ENCODE data around the gene EPG5.
"Not testable (repeated sequence)": the region's sequence is repeated elsewhere in the genome, so short reads cannot be mapped to it uniquely, and the experiment has no call there.

EPG5 gene

GRCh38 chr18:45860971-45861370 is 106.2 kb downstream of the EPG5 start:
- H3K4me1 ChIP-seq, result no peaks in the 10 kb centered on the region
- no peaks in the 10 kb centered on the region for H3K9me3 ChIP-seq
- in situ Hi-C loops (cut with MboI; ENCODE audit: low sequenced_read_pairs), result no loop called here
- H3K4me3 ChIP-seq, result no peak overlapping the region
- DNase-seq (ENCODE audit: low spot score in 2 of 2), result no peak
- no peaks in the 10 kb centered on the region for H3K27me3 ChIP-seq (ENCODE audit: low read depth)
- H3K36me3 ChIP-seq (replicated peaks), result peaks cover 23% of the 10 kb centered on the region

GRCh38 chr18:45860492-45860891 is 106.6 kb downstream of the EPG5 start:
- no peaks in the 10 kb centered on the region for H3K27me3 ChIP-seq (ENCODE audit: low read depth)
- DNase-seq (ENCODE audit: low spot score in 2 of 2), result no peak
- no peaks in the 10 kb centered on the region for H3K4me1 ChIP-seq
- no peaks in the 10 kb centered on the region for H3K9me3 ChIP-seq
- in situ Hi-C loops (cut with MboI; ENCODE audit: low sequenced_read_pairs), result no loop called here
- H3K36me3 ChIP-seq (replicated peaks), result peaks cover 23% of the 10 kb centered on the region
- no peak overlapping the region for H3K4me3 ChIP-seq

GRCh38 chr18:45859334-45859733 is 107.8 kb downstream of the EPG5 start:
- Histone ChIP-seq H3K36me3 (replicated peaks) (peaks cover 18% of the 10 kb centered on the region), H3K4me1 (no peaks in the 10 kb centered on the region), H3K9me3 (no peaks in the 10 kb centered on the region), H3K27me3 (ENCODE audit: low read depth) (no peaks in the 10 kb centered on the region), H3K4me3 (no peak overlapping the region)
- DNase-seq (ENCODE audit: low spot score in 2 of 2), result no peak
- in situ Hi-C loops (cut with MboI; ENCODE audit: low sequenced_read_pairs), result no loop called here

GRCh38 chr18:45856531-45856930 is 110.6 kb downstream of the EPG5 start:
- Histone ChIP-seq H3K9me3 (no peaks in the 10 kb centered on the region), H3K36me3 (replicated peaks) (peaks cover 19% of the 10 kb centered on the region), H3K27me3 (ENCODE audit: low read depth) (no peaks in the 10 kb centered on the region), H3K4me1 (no peaks in the 10 kb centered on the region), H3K4me3 (no peak overlapping the region)
- in situ Hi-C loops (cut with MboI; ENCODE audit: low sequenced_read_pairs), result no loop called here
- no peak for DNase-seq (ENCODE audit: low spot score in 2 of 2)

- Histone ChIP-seq H3K27me3 (ENCODE audit: low read depth) (no peaks in the 10 kb centered on the region), H3K36me3 (replicated peaks) (peaks cover 8% of the 10 kb centered on the region), H3K4me1 (no peaks in the 10 kb centered on the region), H3K9me3 (no peaks in the 10 kb centered on the region), H3K4me3 (no peak overlapping the region)
- in situ Hi-C loops (cut with MboI; ENCODE audit: low sequenced_read_pairs), result no loop called here
- no peak for DNase-seq (ENCODE audit: low spot score in 2 of 2)
Observed at GRCh38 chr18:45854036-45854586, 113.0 kb downstream of the EPG5 start.

- Histone ChIP-seq H3K36me3 (replicated peaks) (peaks cover 8% of the 10 kb centered on the region), H3K4me1 (no peaks in the 10 kb centered on the region), H3K27me3 (ENCODE audit: low read depth) (no peaks in the 10 kb centered on the region), H3K9me3 (no peaks in the 10 kb centered on the region), H3K4me3 (no peak overlapping the region)
- in situ Hi-C loops (cut with MboI; ENCODE audit: low sequenced_read_pairs), result no loop called here
- DNase-seq (ENCODE audit: low spot score in 2 of 2), result no peak
Observed at GRCh38 chr18:45852631-45853030, 114.5 kb downstream of the EPG5 start.

GRCh38 chr18:45851161-45851925 is 115.8 kb downstream of the EPG5 start:
- in situ Hi-C loops (cut with MboI; ENCODE audit: low sequenced_read_pairs), result no loop called here
- Histone ChIP-seq H3K4me1 (no peaks in the 10 kb centered on the region), H3K9me3 (no peaks in the 10 kb centered on the region), H3K27me3 (ENCODE audit: low read depth) (no peaks in the 10 kb centered on the region), H3K36me3 (replicated peaks) (peaks cover 7% of the 10 kb centered on the region), H3K4me3 (no peak overlapping the region)
- DNase-seq (ENCODE audit: low spot score in 2 of 2), result no peak

- Histone ChIP-seq H3K4me3 (no peak overlapping the region), H3K36me3 (replicated peaks) (peaks cover 3% of the 10 kb centered on the region), H3K27me3 (ENCODE audit: low read depth) (no peaks in the 10 kb centered on the region), H3K9me3 (no peaks in the 10 kb centered on the region), H3K4me1 (no peaks in the 10 kb centered on the region)
- in situ Hi-C loops (cut with MboI; ENCODE audit: low sequenced_read_pairs), result no loop called here
- peak in 1 of 2 experiments; percentile 25 for DNase-seq (ENCODE audit: low spot score in 2 of 2)
Observed at GRCh38 chr18:45850021-45850420, 117.1 kb downstream of the EPG5 start.

- in situ Hi-C loops (cut with MboI; ENCODE audit: low sequenced_read_pairs), result no loop called here
- DNase-seq (ENCODE audit: low spot score in 2 of 2), result no peak
Observed at GRCh38 chr18:45849529-45849928, 117.6 kb downstream of the EPG5 start.

GRCh38 chr18:45848643-45849042 is 118.5 kb downstream of the EPG5 start:
- H3K9me3 ChIP-seq; H3K4me3 ChIP-seq; DNase-seq (ENCODE audit: low spot score in 2 of 2); H3K27me3 ChIP-seq (ENCODE audit: low read depth); H3K4me1 ChIP-seq; H3K36me3 ChIP-seq (replicated peaks); in situ Hi-C loops (cut with MboI; ENCODE audit: low sequenced_read_pairs): not testable (repeated sequence)

More at GRCh38 chr18:45849529-45849928, 117.6 kb downstream of the EPG5 start:
- no peak overlapping the region for H3K4me3 ChIP-seq
- no peaks in the 10 kb centered on the region for H3K27me3 ChIP-seq (ENCODE audit: low read depth)
- peaks cover 3% of the 10 kb centered on the region for H3K36me3 ChIP-seq (replicated peaks)
- no peaks in the 10 kb centered on the region for H3K4me1 ChIP-seq
- no peaks in the 10 kb centered on the region for H3K9me3 ChIP-seq

GRCh38 chr18:45847119-45847518 is 120.0 kb downstream of the EPG5 start:
- in situ Hi-C loops (cut with MboI; ENCODE audit: low sequenced_read_pairs), result no loop called here
- Histone ChIP-seq H3K36me3 (replicated peaks) (no peaks in the 10 kb centered on the region), H3K4me1 (no peaks in the 10 kb centered on the region), H3K4me3 (no peak overlapping the region), H3K9me3 (no peaks in the 10 kb centered on the region), H3K27me3 (ENCODE audit: low read depth) (no peaks in the 10 kb centered on the region)
- DNase-seq (ENCODE audit: low spot score in 2 of 2), result no peak

- in situ Hi-C loops (cut with MboI; ENCODE audit: low sequenced_read_pairs), result no loop called here
- Histone ChIP-seq H3K9me3 (no peaks in the 10 kb centered on the region), H3K27me3 (ENCODE audit: low read depth) (no peaks in the 10 kb centered on the region), H3K36me3 (replicated peaks) (no peaks in the 10 kb centered on the region), H3K4me3 (no peak overlapping the region), H3K4me1 (no peaks in the 10 kb centered on the region)
- DNase-seq (ENCODE audit: low spot score in 2 of 2), result no peak
Observed at GRCh38 chr18:45845410-45845809, 121.7 kb downstream of the EPG5 start.

- H3K4me3 ChIP-seq, result no peak overlapping the region
- H3K4me1 ChIP-seq, result no peaks in the 10 kb centered on the region
- H3K9me3 ChIP-seq, result no peaks in the 10 kb centered on the region
- no peaks in the 10 kb centered on the region for H3K27me3 ChIP-seq (ENCODE audit: low read depth)
- no peaks in the 10 kb centered on the region for H3K36me3 ChIP-seq (replicated peaks)
- DNase-seq (ENCODE audit: low spot score in 2 of 2), result no peak
- in situ Hi-C loops (cut with MboI; ENCODE audit: low sequenced_read_pairs), result no loop called here
Observed at GRCh38 chr18:45844938-45845337, 122.2 kb downstream of the EPG5 start.

- no peaks in the 10 kb centered on the region for H3K4me1 ChIP-seq
- H3K9me3 ChIP-seq, result no peaks in the 10 kb centered on the region
- H3K4me3 ChIP-seq, result no peak overlapping the region
- no peaks in the 10 kb centered on the region for H3K36me3 ChIP-seq (replicated peaks)
- DNase-seq (ENCODE audit: low spot score in 2 of 2), result no peak
- H3K27me3 ChIP-seq (ENCODE audit: low read depth), result no peaks in the 10 kb centered on the region
- in situ Hi-C loops (cut with MboI; ENCODE audit: low sequenced_read_pairs), result no loop called here
Observed at GRCh38 chr18:45843019-45843418, 124.1 kb downstream of the EPG5 start.

Data from HAP-1 (cell line).